Measurements from ENCODE around the gene TP73.

- TF ChIP-seq CTCF (conservative IDR thresholded peaks at IDR 0.05; ENCODE audit: low read depth, low read length) = no peak
- no peak for TF ChIP-seq EZH2phosphoT487 (IDR thresholded peaks at IDR 0.05; ENCODE audit: borderline replicate concordance, low read length)
Observed at GRCh38 chr1:3731583-3732433, 79.5 kb downstream of the TP73 start.

Data from PC-3 (cell line).